Epithelial cell of proximal tubule (primary cell): Measurements from ENCODE around the gene SIMC1. TPM values are rescaled to one million over a fixed set of nuclear protein-coding genes. Genes with fewer than 3 reads are reported as not detected.
A peak's percentile ranks its signal among the peaks of the same experiment; 100 is the strongest.

Experiments
- DNase-seq: peaks from one replicate; pipeline ENCODE4 v3.0.0-alpha.2; 2011; ENCODE audit warnings: low read depth
- H3K4me3 ChIP-seq: 2 replicates; pipeline ENCODE4 v1.5.1; 2011; ENCODE audit warnings: low read depth, mild to moderate bottlenecking, low read length
- total RNA-seq: library from RNA; depleted of rRNA; stranded (reverse); fragments of >200 nt; gene quantifications from 2 replicates; pipeline ENCODE4 v1.2.3, GENCODE V29; 2015
- TF ChIP-seq, protein P1 (sequence below): conservative IDR thresholded peaks from 2 replicates; pipeline ENCODE4 v1.5.1; 2012; ENCODE audit warnings: low read depth, mild to moderate bottlenecking, low read length

SIMC1 gene
- total RNA-seq, 1 donor from 2014 or later = 12.2 TPM

DNA sequence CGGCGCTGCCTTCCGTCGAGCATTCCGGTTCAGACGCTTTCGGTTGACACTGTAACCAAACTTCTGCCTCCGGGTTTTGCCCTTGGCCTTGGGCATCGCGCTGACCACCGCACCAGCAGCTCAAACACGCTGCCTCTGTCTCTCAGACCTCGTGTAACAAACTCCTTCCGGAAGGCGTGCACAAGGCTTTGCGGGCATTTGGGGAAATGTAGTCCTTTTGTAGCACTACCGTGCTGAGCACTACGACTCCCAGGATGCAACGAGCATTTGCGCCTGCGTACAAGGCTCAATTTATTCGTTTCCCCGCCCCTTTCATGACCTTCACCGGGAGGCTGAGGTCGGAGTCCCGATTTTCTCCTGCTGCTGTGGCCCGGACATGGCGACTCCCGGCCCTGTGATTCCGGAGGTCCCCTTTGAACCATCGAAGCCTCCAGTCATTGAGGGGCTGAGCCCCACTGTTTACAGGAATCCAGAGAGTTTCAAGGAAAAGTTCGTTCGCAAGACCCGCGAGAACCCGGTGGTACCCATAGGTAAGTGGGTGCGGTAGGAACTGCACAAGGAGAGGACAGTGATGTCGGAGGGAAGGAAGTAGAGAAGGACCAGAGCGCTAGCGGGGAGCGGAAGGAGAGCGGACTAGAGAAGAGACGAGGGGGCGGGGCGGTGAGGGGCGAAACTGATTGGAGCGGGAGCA, 150.4 kb downstream of the SIMC1 start, which contains the start of the genes HIGD2A and NOP16:
TSS of gene HIGD2A (plus strand) at position 308 of the 691 bp plus-strand sequence. CDS start at position 377, 69 bp downstream.
TSS of gene NOP16 (minus strand) at position 155 of the 691 bp plus-strand sequence. CDS start at position 96, 59 bp downstream.
- TF ChIP-seq, protein P1, sequence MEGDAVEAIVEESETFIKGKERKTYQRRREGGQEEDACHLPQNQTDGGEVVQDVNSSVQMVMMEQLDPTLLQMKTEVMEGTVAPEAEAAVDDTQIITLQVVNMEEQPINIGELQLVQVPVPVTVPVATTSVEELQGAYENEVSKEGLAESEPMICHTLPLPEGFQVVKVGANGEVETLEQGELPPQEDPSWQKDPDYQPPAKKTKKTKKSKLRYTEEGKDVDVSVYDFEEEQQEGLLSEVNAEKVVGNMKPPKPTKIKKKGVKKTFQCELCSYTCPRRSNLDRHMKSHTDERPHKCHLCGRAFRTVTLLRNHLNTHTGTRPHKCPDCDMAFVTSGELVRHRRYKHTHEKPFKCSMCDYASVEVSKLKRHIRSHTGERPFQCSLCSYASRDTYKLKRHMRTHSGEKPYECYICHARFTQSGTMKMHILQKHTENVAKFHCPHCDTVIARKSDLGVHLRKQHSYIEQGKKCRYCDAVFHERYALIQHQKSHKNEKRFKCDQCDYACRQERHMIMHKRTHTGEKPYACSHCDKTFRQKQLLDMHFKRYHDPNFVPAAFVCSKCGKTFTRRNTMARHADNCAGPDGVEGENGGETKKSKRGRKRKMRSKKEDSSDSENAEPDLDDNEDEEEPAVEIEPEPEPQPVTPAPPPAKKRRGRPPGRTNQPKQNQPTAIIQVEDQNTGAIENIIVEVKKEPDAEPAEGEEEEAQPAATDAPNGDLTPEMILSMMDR = no peak
- H3K4me3 ChIP-seq = peak within 1 kb of the TSS; percentile 99
- DNase-seq = peak; percentile 92

DNA sequence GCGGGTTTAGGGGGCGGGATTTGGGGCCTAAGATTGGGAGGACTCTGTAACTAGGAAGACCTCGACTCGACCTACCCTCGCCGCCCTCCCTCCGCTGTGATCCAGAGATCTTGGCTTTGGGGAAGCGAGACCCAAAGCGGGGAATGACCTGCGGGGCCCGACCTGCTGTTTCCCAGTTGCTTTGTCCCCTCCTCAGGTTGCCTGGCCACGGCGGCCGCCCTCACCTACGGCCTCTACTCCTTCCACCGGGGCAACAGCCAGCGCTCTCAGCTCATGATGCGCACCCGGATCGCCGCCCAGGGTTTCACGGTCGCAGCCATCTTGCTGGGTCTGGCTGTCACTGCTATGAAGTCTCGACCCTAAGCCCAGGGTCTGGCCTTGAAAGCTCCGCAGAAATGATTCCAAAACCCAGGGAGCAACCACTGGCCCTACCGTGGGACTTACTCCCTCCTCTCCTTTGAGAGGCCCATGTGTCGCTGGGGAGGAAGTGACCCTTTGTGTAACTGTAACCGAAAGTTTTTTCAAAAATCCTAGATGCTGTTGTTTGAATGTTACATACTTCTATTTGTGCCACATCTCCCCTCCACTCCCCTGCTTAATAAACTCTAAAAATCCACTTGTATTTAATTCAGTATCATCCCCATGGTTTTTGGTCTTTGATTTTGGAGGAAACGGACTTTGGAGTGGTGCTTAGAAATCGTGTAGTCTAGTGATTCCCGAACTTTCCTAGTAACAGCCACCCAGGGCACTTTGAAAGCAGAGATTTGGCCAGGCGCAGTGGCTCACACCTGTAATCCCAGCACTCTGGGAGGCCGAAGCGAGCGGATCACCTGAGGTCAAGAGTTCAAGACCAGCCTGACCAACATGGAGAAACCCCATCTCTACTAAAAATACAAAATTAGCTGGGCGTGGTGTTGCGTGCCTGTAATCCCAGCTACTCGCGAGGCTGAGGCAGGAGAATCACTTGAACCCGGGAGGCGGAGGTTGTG, 151.2 kb downstream of the SIMC1 start:
- DNase-seq = peak; percentile 3
- peak overlapping the region; percentile 99 for H3K4me3 ChIP-seq
- TF ChIP-seq, protein P1 = no peak

DNA sequence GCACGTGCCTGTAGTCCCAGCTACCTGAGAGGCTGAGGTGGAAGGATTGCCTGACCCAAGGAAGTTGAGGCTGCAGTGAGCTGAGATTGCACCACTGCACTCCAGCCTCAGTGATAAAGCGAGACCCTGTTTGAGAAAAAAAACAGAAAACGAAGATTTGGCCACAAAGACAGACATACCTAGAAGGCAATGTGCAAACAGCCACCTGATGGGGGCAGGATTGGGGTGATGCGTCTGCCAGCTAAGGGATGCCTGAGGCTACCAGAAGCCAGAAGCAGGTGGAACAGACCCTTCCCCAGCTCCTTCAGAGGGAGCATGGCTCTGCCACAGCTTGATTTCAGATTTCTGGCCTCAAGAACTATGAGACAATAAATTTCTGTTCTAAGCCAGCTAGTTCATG, 153.3 kb downstream of the SIMC1 start:
- TF ChIP-seq, protein P1 = no peak
- H3K4me3 ChIP-seq = no peak overlapping the region
- DNase-seq = no peak

DNA sequence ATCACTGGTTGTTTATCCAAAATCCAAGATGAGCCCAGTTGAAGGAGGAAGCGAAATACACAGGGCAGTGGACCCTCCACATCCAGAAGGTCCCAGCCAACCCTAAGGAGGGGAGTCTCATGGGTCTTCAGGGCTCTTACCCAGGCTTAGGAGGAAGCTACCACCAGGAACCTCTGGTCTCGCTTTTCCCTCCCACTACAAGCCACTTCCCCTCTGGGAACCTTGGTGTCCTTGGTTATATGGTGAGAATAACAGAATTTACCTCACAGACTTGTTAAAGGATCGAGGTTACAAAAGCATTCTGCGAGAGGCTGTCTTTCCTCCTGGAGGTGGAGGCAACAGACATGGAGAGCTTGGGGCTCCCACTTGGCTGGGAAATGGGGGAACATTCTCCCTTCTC, 153.8 kb downstream of the SIMC1 start:
- no peak overlapping the region for H3K4me3 ChIP-seq
- no peak for DNase-seq
- TF ChIP-seq, protein P1 = no peak

DNA sequence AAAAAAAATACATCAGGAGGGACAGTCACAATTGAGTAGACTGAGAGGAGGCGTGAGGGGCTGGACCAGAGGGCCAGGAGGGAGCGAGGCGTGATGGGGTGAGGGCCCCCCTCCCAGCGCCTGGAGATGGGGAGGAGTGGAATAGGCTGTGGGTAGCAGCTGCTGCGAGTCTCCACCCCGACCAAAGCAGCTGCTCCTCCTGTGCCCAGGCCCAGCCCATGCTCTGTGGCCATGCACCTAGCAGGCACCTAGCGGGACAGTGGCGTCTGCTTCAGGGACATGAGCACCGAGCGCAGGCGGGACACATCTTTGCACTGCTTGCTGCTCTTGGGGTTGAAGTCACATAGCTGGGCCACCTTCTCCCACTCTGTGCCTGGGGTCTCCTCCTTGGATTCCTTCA, 154.3 kb downstream of the SIMC1 start:
- TF ChIP-seq, protein P1 = no peak
- DNase-seq = no peak
- H3K4me3 ChIP-seq = no peak overlapping the region

DNA sequence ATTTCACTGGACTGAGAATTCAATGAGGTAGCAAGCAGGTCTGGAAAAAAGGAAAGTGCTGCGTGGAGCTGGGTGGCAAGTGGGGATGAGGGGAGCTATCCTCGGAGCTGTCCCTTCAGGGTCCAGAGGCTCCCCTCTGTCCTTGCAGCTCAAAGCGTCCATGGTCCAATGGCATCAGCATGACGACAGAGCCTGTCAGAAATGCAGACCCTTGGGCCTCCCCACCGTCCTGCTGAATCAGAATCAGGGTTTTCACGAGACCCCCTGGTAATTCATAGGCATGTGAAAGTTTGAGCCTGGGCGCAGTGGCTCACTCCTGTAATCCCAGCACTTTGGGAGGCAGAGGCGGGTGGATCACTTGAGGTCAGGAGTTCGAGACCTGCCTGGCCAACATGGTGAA, 155.9 kb downstream of the SIMC1 start:
- TF ChIP-seq, protein P1 = no peak
- no peak overlapping the region for H3K4me3 ChIP-seq
- DNase-seq = no peak
